Brain pericyte (primary cell): ENCODE results near the gene SIKE1.
"Not testable (repeated sequence)": the region's sequence is repeated elsewhere in the genome, so short reads cannot be mapped to it uniquely, and the experiment has no call there.

Experiments
- DNase-seq: peaks from one replicate; pipeline ENCODE4 v3.0.0-alpha.2; 2012; ENCODE audit warnings: low read depth, low spot score

The SIKE1 gene

DNA sequence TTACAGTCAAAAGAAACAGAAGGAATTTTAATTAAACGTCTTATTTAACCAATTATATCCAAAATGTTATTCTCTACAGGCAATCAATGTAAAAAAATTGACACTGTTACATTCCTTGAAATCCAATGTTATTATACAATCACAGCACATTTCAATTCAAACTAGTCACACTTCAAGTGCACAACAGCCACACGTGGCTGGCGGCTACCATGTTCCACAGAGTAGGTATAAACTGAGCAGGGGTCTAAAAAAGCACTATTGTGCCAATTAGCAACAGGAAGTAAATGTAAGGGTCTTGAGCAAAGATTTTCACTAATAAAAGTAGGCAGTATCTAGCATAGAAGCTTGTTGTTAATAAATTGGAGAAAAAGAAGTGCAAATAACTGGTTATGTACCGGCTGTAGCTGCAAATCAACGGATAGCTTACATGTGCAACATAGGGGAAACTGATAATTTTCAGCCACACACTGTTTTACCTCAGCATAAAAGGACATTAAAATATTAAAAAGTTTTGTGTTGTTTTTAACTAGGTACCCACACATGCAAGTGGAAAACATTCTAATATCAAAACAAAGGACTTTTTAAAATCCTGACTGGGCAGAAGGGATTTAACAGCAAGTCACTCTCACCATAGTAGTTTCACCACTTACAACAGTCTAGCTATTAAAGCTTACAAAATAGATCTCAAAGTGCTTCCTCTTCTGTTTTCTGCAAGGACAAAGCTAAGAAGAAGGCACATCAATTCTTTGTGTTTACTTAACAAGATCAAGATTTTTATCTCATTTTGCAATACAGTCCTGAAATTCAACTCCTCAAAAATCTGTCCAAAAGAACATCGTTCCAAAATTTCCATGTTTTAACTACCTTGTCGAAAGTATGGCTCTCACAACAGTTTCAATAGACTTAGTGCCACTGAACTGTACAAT lies 25.2 kb downstream of the SIKE1 start:
- no peak for DNase-seq

DNA sequence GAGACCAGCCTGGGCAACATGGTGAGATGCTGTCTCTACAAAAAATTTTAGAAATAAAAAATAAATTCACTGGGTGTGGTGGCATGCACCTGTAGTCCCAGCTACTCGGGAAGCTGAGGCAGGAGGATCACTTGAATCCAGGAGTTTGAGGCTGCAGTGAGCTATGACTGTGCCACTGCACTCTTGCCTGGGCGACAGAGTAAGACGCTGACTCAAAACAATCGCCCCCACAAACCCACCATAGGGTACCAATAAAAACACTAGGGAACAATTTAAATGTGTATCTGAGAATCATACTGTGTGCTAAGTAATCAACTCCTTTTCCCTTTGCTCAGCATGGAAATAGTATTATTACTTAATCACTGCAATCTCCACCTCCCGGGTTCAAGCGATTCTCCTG lies 26.8 kb downstream of the SIKE1 start:
- DNase-seq, result not testable (repeated sequence)

DNA sequence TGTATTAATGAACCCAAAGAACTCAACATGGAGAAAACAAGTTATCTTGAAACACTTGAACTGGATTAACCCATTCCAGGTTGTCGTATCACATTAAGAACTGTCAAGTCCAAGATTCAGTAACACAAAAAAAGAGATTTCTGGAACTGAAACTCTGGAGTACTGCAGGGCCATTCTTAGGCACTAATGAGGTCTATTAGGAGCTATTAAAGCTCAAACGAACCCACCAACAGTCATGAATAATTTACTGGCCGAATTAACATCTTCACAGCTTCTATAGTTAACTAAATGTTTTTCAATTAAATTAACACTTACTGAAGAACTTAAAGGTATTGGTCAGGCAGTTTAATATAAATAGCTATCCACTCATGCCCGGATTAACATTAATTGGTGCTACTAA lies 27.3 kb downstream of the SIKE1 start:
- no peak for DNase-seq

DNA sequence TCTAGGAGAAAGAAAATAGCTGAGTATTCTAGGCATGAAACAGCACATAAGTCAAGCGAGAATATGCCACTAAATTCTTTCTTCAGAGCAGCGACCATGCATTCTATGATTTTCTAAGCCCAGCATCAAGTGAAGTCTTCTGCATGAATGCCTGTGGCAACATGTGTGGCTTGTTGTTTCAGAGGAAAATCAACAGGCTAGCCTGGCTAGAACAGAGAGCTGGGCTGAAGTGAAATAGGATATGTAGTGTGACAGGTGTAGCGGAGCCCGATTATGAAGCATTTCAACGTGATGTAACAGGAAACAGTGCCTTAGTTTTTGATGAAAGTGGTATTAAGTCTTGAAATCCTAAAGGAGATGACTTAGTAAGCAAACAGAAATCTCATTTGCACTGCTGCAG lies 29.7 kb downstream of the SIKE1 start:
- DNase-seq, result no peak

DNA sequence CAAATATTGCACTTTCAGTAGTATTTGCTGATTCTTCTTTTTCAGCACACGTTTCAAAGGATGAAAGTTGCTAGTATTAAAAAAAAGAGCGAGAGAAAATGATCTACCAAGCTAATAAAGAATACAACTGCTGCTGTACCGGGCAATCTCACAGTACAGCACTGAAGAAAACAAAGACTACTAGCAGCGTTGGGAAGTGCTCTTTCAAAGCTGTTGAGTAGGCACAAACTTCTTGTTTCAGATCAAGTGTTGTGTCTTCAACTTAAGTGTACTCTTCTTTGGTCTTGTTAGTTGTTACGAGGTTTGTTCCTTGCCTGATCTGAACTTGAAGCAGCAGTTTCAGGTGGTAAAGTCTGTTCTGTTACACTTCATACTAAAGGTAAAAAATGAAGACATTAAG lies 30.6 kb downstream of the SIKE1 start:
- DNase-seq, result no peak

DNA sequence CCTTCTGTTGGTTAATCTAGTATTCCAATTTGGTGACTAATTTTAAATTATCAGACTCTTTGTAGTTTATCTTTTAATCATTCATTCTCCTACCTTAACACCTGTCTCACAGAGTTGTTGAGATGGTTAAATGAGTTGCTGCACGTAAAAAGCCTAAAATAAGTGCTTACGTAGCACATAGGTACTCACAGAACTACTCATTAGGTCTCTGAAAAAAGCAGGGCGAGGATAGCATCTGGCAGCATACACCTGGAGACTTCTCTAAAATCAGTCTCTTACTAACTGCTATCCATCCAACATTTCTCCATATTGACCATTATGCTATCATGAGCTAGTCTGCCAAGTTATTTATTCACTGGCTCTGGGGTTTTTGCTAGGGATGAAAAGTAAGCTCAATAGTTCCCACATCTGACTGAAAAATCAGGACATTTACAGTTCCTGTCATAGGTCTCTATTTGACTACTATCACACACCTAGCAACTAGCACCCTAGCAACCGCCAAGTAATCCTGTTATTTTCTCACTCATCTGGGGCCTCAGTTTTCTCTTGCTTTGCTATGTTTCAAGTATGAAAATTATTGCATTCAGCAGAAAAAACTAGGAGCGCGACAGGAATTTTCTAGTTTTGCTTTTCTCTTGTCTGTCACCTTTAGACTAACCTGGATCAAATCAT lies 33.9 kb downstream of the SIKE1 start:
- DNase-seq, result no peak

DNA sequence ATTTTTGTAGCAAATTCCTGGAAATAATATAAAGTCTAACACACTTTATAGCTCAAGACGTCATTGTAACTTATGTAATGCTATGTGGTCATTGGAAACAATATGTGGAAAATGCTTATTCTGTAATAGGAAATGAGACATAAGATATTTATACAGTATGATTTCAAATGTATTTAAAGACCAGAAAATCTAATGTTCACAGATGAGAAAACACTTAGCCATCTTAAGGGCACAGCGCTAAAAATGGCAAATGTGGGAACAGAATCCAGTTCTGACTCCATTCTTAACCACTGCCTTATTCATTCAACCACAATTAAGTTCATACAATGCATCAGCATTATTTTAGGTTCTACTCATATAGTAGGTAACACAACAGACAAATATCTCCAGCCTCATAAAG lies 35.2 kb downstream of the SIKE1 start:
- no peak for DNase-seq

DNA sequence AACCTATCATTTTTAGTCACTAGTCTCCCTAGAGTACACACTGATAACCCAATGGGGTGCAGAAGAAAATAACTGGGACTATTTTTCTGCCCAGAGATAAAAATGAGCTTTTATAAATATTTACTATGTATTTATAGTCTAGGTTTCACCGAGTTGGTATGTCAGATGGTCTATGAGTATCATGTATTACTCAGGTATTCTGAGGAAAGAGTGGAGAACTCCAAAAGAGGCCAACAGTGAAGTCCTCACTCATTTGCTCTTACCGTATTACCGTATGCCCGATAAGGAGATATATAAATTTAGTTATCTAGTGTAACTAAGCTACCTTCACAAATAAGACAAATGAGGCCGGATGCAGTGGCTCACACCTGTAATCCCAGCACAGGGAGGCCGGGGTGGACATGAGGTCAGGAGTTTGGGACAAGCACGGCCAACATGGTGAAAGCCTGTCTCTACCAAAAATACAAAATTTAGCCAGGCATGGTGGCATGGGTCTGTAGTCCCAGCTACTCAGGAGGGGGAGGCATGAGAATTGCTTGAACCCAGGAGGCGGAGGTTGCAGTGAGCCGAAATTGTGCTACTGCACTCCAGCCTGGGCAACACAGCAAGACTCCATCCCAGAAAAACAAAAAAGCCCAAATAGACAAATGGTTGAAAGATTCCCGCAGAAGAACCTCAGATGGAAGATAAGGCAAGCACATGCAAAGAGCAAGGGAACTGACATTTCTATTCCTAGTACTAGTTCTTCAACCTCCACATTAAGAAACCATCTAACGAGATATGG lies 38.3 kb downstream of the SIKE1 start:
- DNase-seq, result no peak

DNA sequence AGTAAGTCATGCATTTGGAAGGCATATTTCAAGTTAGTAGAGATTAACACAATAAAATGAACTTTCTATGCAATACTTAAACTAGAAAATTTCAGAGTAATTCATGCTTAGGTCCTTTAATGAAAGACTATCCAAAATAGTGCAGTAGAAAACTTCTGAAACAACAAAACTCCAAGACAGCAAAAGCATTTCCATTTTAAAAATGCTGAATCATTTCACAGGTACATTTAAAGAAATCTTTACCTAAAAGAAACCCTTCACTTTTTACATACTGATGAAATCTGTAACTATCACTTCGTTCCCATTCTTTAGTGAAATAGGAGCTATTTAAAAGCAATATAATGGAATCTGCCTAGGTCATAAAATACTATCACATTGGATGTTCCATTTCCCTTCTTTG lies 40.2 kb downstream of the SIKE1 start:
- DNase-seq, result no peak

DNA sequence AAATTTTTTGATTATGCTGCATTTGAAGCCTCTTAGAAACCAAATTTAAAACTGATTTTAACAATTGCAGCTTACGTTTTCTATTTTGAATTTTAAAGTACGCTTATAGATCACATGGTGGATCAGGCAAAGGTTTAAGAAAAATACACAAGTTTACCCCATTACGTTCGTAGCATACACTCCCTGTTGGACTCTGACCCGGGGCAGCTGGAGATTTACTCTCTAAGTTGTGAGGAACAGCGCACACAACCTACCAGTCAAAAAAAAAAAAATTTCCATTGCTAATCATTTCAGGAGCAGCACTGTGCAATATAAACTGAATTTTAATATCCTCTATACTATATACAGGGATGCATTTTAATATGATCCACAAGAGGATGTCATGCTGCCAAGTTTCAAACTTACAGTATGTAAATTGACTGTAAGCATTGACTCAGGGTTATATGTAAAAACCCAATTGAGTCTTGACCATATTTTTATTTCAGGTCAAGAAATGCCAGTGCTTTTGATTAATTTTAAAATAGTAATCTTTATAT lies 43.1 kb downstream of the SIKE1 start:
- DNase-seq, result no peak

DNA sequence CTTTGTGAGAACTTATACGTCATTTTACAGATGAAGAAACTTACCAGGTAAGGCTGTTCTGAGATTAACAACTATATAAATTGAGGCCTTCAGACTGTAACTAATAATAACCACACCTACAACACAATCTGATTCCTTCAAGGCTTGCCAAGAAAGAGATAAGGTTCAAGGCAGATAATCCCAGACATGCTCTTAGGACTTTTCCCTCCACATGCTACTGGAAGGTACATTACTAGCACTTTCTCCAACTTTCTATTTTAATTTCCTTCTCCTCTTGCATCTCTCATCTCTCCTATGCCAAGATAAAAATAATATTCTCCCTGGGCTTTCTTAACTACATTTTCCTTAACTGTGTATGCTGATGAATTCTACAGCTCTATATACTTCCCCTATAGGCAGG lies 45.0 kb downstream of the SIKE1 start:
- DNase-seq, result no peak

DNA sequence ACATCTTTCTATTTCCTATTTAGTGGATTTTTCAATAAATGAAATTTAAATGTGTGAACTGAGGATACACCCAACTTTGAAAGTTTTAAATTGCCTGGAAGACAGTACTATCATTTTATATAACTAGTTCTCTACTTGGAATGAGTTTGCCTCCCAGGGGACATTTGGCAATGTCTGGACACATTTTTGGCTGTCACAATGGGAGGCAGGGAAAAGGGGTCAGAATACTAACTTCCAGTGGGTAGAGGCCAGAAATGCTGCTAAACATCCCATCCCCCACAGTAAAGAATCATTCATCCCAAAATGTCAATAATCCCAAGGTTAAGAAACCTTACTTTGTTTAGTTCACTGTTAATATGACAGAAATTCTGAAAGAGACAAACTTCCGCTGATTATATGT lies 50.7 kb downstream of the SIKE1 start:
- no peak for DNase-seq

DNA sequence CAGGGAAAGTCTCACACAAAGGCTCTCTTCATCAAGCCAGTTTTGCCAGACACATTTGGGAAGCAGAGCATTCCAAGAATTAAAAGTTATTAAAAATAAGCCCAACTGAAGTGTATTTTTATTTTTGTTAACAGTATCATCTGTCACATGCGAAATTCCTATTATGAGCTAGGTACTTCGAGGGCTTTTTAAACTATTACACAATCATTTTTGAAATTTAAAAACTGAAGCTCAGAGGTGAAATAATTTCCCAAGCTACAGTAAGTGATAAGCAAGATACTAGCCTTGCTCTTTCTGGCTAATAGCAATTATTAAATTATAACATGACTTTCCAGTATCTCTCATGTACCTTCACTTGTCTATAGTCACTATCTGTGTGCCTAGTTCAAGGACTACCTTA lies 51.9 kb downstream of the SIKE1 start:
- DNase-seq, result no peak

DNA sequence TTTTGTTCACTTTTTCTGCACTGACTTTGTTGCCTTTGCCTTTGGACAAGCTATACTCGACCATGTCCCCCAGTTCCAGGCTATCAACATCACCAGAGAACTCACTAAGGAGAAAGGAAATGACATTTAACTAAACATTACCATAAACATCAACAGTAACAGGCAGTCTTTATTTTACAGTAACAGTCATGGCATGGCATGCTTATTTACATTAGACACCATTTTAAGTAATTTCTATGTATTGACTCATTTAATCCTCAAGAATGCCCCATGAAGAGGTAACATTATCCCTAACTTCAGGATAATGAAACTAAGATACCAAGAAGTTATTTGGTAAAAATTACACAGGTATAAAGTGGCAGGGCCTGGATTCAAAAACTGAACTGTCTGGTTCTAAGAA lies 55.3 kb downstream of the SIKE1 start:
- no peak for DNase-seq

DNA sequence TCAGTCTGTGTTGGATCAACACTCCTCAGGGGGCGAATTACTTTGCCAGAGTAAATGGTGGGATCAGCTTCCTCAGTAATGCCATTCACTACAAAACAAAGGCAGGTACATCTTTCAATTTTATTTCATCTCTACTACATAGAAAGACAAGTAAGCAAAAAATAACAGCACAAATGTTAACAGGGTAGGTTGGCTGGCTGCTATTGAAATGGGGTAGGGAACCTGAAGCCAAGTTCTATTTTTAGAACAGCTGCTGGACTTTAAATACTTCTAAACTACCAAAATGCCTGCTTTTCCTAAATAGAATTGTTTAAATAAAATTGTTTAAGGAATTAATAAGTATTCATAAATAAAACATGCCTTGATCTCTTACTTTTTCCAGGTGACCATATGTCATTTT lies 56.6 kb downstream of the SIKE1 start:
- no peak for DNase-seq

DNA sequence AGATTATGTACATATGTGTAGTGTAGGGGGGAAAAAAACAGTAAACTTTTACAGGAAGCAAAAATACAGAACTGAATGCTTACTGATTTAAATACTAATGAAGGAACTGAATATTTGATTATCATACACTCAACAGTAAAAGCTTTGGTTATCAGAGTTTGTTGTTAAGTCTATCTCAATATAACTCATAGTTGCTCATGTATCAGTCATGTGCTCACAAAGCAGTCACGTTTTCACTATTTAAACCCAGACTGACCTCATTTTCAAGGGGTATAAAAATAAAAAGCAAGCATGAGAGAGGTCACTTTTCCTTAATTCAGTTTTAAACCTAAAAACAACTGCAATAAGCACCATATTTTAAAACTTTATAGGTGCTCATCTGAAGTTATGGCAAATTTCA lies 57.0 kb downstream of the SIKE1 start:
- DNase-seq, result no peak

DNA sequence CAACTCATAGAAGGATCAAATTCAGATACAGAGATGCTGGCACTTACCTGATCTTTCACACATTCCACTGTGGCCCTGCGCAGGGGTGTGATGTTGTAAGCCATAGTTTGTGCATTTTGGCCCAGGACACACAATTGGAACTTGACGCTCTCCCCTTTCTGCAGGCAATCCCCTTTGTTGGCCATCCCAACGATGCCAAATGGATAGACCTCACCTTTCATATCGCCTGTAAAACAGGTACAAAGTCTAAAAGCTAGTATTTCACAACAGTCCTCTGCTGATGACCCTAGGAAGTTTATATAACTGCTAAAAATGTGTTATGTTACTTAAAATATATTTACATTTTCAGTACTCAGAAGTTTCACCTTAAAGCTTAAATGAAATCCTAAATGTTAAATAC lies 60.0 kb downstream of the SIKE1 start:
- no peak for DNase-seq
